ENCODE measurements around the gene PES1. TPM values are rescaled to one million over a fixed set of nuclear protein-coding genes. Genes with fewer than 3 reads are reported as not detected.
"Not testable (repeated sequence)": the region's sequence is repeated elsewhere in the genome, so short reads cannot be mapped to it uniquely, and the experiment has no call there.

The PES1 gene
- total and polyA plus RNA-seq, 4 donors: 31.7 to 52.3 (median 39.5) TPM

GRCh38 chr22:30631469-30631868, 39.8 kb upstream of the PES1 start:
- intact Hi-C loops (cut with DNase I): loop anchor here (5.0 to 10.0 kb wide), 4 partner anchors 126 to 513 kb away; partner anchors contain the start of genes PLA2G3 (in 1 of the 2) and SMTN (in 1 of the 2)
- H3K36me3 ChIP-seq (ENCODE audit: control insufficient read depth in 1 of 2, insufficient read depth in 2 of 2, low read length in 1 of 2); H3K9me3 ChIP-seq (ENCODE audit: control insufficient read depth, low read length); H3K4me1 ChIP-seq (ENCODE audit: control insufficient read depth in 1 of 2, insufficient read depth in 2 of 2, low read length in 2 of 2); DNase-seq; H3K4me3 ChIP-seq (ENCODE audit: low read length in 2 of 2); H3K27ac ChIP-seq (ENCODE audit: low read depth in 1 of 2, low read length in 2 of 2); ATAC-seq (ENCODE audit: low FRiP score); H3K27me3 ChIP-seq (ENCODE audit: control insufficient read depth in 1 of 2, insufficient read depth in 2 of 2, low read length in 1 of 2): not testable (repeated sequence)
- WGBS, 2 donors: 96 to 97% methylated on average over 16 to 27 of the region's 31 CpGs

GRCh38 chr22:30628491-30628890, 36.8 kb upstream of the PES1 start:
- no peaks in the 10 kb centered on the region for H3K4me1 ChIP-seq (ENCODE audit: control insufficient read depth in 1 of 2, insufficient read depth in 2 of 2, low read length in 2 of 2)
- DNase-seq (no peak), ATAC-seq (ENCODE audit: low FRiP score) (no peak)
- no peak overlapping the region for H3K4me3 ChIP-seq (ENCODE audit: low read length in 2 of 2)
- H3K36me3 ChIP-seq (ENCODE audit: control insufficient read depth in 1 of 2, insufficient read depth in 2 of 2, low read length in 1 of 2): no peaks in the 10 kb centered on the region
- no peaks in the 10 kb centered on the region for H3K9me3 ChIP-seq (ENCODE audit: control insufficient read depth, low read length)
- 39 to 42% methylated on average over 4 of the region's 4 CpGs for WGBS, 2 donors
- H3K27me3 ChIP-seq (ENCODE audit: control insufficient read depth in 1 of 2, insufficient read depth in 2 of 2, low read length in 1 of 2): no peaks in the 10 kb centered on the region
- intact Hi-C loops (cut with DNase I): no loop called here
- H3K27ac ChIP-seq (ENCODE audit: low read depth in 1 of 2, low read length in 2 of 2): no peak overlapping the region

GRCh38 chr22:30627471-30627870, 35.8 kb upstream of the PES1 start:
- intact Hi-C loops (cut with DNase I): no loop called here
- Histone ChIP-seq H3K36me3 (ENCODE audit: control insufficient read depth in 1 of 2, insufficient read depth in 2 of 2, low read length in 1 of 2) (no peaks in the 10 kb centered on the region), H3K27me3 (ENCODE audit: control insufficient read depth in 1 of 2, insufficient read depth in 2 of 2, low read length in 1 of 2) (no peaks in the 10 kb centered on the region), H3K27ac (ENCODE audit: low read depth in 1 of 2, low read length in 2 of 2) (no peak overlapping the region), H3K9me3 (ENCODE audit: control insufficient read depth, low read length) (no peaks in the 10 kb centered on the region), H3K4me1 (ENCODE audit: control insufficient read depth in 1 of 2, insufficient read depth in 2 of 2, low read length in 2 of 2) (no peaks in the 10 kb centered on the region), H3K4me3 (ENCODE audit: low read length in 2 of 2) (no peak overlapping the region)
- DNase-seq (no peak), ATAC-seq (ENCODE audit: low FRiP score) (no peak)
- WGBS, 2 donors: 90 to 97% methylated on average over 5 of the region's 5 CpGs

GRCh38 chr22:30626413-30626812, 34.7 kb upstream of the PES1 start:
- no peaks in the 10 kb centered on the region for H3K27me3 ChIP-seq (ENCODE audit: control insufficient read depth in 1 of 2, insufficient read depth in 2 of 2, low read length in 1 of 2)
- no peak for DNase-seq
- WGBS, 2 donors: 90 to 94% methylated on average over 5 of the region's 5 CpGs
- no peaks in the 10 kb centered on the region for H3K4me1 ChIP-seq (ENCODE audit: control insufficient read depth in 1 of 2, insufficient read depth in 2 of 2, low read length in 2 of 2)
- intact Hi-C loops (cut with DNase I): no loop called here
- no peak overlapping the region for H3K27ac ChIP-seq (ENCODE audit: low read depth in 1 of 2, low read length in 2 of 2)
- H3K36me3 ChIP-seq (ENCODE audit: control insufficient read depth in 1 of 2, insufficient read depth in 2 of 2, low read length in 1 of 2): no peaks in the 10 kb centered on the region
- ATAC-seq (ENCODE audit: low FRiP score): no peak
- no peaks in the 10 kb centered on the region for H3K9me3 ChIP-seq (ENCODE audit: control insufficient read depth, low read length)
- no peak overlapping the region for H3K4me3 ChIP-seq (ENCODE audit: low read length in 2 of 2)

- H3K4me3 ChIP-seq (ENCODE audit: low read length in 2 of 2); DNase-seq; ATAC-seq (ENCODE audit: low FRiP score); H3K27ac ChIP-seq (ENCODE audit: low read depth in 1 of 2, low read length in 2 of 2); H3K27me3 ChIP-seq (ENCODE audit: control insufficient read depth in 1 of 2, insufficient read depth in 2 of 2, low read length in 1 of 2); H3K4me1 ChIP-seq (ENCODE audit: control insufficient read depth in 1 of 2, insufficient read depth in 2 of 2, low read length in 2 of 2); intact Hi-C loops (cut with DNase I); H3K36me3 ChIP-seq (ENCODE audit: control insufficient read depth in 1 of 2, insufficient read depth in 2 of 2, low read length in 1 of 2); H3K9me3 ChIP-seq (ENCODE audit: control insufficient read depth, low read length): not testable (repeated sequence)
- 94 to 95% methylated on average over 6 of the region's 6 CpGs for WGBS, 2 donors
Measured at GRCh38 chr22:30619909-30620308, 28.2 kb upstream of the PES1 start.

GRCh38 chr22:30617819-30618218, 26.1 kb upstream of the PES1 start:
- H3K36me3 ChIP-seq (ENCODE audit: control insufficient read depth in 1 of 2, insufficient read depth in 2 of 2, low read length in 1 of 2): no peaks in the 10 kb centered on the region

GRCh38 chr22:30615543-30615954, 23.8 kb upstream of the PES1 start:
- Histone ChIP-seq H3K27me3 (ENCODE audit: control insufficient read depth in 1 of 2, insufficient read depth in 2 of 2, low read length in 1 of 2) (no peaks in the 10 kb centered on the region), H3K4me1 (ENCODE audit: control insufficient read depth in 1 of 2, insufficient read depth in 2 of 2, low read length in 2 of 2) (no peaks in the 10 kb centered on the region), H3K36me3 (ENCODE audit: control insufficient read depth in 1 of 2, insufficient read depth in 2 of 2, low read length in 1 of 2) (no peaks in the 10 kb centered on the region), H3K9me3 (ENCODE audit: control insufficient read depth, low read length) (no peaks in the 10 kb centered on the region), H3K4me3 (ENCODE audit: low read length in 2 of 2) (no peak overlapping the region), H3K27ac (ENCODE audit: low read depth in 1 of 2, low read length in 2 of 2) (no peak overlapping the region)
- no peak for DNase-seq
- intact Hi-C loops (cut with DNase I): no loop called here
- ATAC-seq (ENCODE audit: low FRiP score): no peak
- 85 to 86% methylated on average over 7 of the region's 7 CpGs for WGBS, 2 donors

More at GRCh38 chr22:30617819-30618218, 26.1 kb upstream of the PES1 start:
- no peak overlapping the region for H3K4me3 ChIP-seq (ENCODE audit: low read length in 2 of 2)
- no peaks in the 10 kb centered on the region for H3K27me3 ChIP-seq (ENCODE audit: control insufficient read depth in 1 of 2, insufficient read depth in 2 of 2, low read length in 1 of 2)
- no peaks in the 10 kb centered on the region for H3K4me1 ChIP-seq (ENCODE audit: control insufficient read depth in 1 of 2, insufficient read depth in 2 of 2, low read length in 2 of 2)
- intact Hi-C loops (cut with DNase I): no loop called here
- 88 to 94% methylated on average over 6 of the region's 6 CpGs for WGBS, 2 donors
- DNase-seq: no peak
- ATAC-seq (ENCODE audit: low FRiP score): no peak
- H3K9me3 ChIP-seq (ENCODE audit: control insufficient read depth, low read length): no peaks in the 10 kb centered on the region
- H3K27ac ChIP-seq (ENCODE audit: low read depth in 1 of 2, low read length in 2 of 2): no peak overlapping the region

GRCh38 chr22:30614879-30615278, 23.2 kb upstream of the PES1 start:
- Histone ChIP-seq H3K27me3 (ENCODE audit: control insufficient read depth in 1 of 2, insufficient read depth in 2 of 2, low read length in 1 of 2) (no peaks in the 10 kb centered on the region), H3K27ac (ENCODE audit: low read depth in 1 of 2, low read length in 2 of 2) (no peak overlapping the region), H3K36me3 (ENCODE audit: control insufficient read depth in 1 of 2, insufficient read depth in 2 of 2, low read length in 1 of 2) (no peaks in the 10 kb centered on the region), H3K4me3 (ENCODE audit: low read length in 2 of 2) (no peak overlapping the region), H3K9me3 (ENCODE audit: control insufficient read depth, low read length) (no peaks in the 10 kb centered on the region), H3K4me1 (ENCODE audit: control insufficient read depth in 1 of 2, insufficient read depth in 2 of 2, low read length in 2 of 2) (no peaks in the 10 kb centered on the region)
- no peak for ATAC-seq (ENCODE audit: low FRiP score)
- intact Hi-C loops (cut with DNase I): no loop called here
- no peak for DNase-seq

GRCh38 chr22:30614268-30614667, 22.6 kb upstream of the PES1 start:
- H3K4me3 ChIP-seq (ENCODE audit: low read length in 2 of 2): no peak overlapping the region
- H3K36me3 ChIP-seq (ENCODE audit: control insufficient read depth in 1 of 2, insufficient read depth in 2 of 2, low read length in 1 of 2): no peaks in the 10 kb centered on the region
- ATAC-seq (ENCODE audit: low FRiP score) (no peak), DNase-seq (no peak)
- H3K9me3 ChIP-seq (ENCODE audit: control insufficient read depth, low read length): no peaks in the 10 kb centered on the region
- no peaks in the 10 kb centered on the region for H3K4me1 ChIP-seq (ENCODE audit: control insufficient read depth in 1 of 2, insufficient read depth in 2 of 2, low read length in 2 of 2)
- 89 to 95% methylated on average over 7 of the region's 7 CpGs for WGBS, 2 donors
- H3K27ac ChIP-seq (ENCODE audit: low read depth in 1 of 2, low read length in 2 of 2): no peak overlapping the region
- intact Hi-C loops (cut with DNase I): no loop called here
- H3K27me3 ChIP-seq (ENCODE audit: control insufficient read depth in 1 of 2, insufficient read depth in 2 of 2, low read length in 1 of 2): no peaks in the 10 kb centered on the region

Measured in aorta (tissue), 5 donors.